ENCODE data around the gene OBSL1.

OBSL1 gene

DNA sequence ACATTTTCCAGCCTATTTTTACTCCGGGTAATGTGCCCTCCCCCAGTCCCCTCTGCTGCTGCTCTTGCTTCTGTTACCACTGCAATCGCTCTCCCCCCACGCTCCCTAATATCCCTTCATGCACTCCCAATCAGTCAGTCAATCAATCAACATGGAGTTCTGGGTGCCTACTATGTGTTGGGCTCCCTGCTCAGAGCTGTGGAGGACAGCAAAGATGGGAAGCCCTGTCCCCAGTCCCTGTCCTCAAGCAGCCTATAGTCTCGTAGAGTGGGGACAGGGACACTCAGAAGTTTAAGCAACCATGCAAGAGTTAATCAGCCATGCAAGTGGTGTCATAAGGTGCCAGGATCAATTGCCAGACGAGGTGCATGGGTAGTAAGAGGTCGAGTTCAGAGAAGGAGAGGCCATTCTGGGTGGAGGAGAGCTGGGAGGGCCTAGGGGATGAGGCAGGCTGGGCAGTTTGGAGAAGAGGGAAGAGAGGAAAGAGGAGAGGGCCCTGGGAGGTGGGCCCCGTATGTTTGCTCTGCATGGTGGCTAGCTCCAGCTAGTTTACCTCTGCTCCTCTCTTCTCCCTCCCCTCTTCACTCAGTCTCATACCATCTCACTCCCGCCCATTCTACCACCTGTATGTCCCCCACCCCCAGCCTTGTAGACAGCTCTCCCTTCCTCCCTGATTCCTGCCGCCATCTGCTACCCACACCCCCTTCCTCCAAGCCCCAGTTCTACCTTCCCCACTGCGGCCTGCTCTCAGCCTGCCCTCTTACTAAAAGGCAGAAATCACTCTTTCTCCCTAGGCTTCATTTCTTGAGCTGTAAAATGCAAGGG lies 53.2 kb downstream of the OBSL1 start:
- DNase-seq (ENCODE audit: low spot score in 2 of 2) (no peak), ATAC-seq (ENCODE audit: low read depth) (no peak)
- Mint-ChIP-seq H3K27ac (no peak overlapping the region), H3K9me3 (no peaks in the 10 kb centered on the region), H3K36me3 (no peaks in the 10 kb centered on the region), H3K4me1 (peaks cover 15% of the 10 kb centered on the region), H3K27me3 (peaks cover 55% of the 10 kb centered on the region), H3K4me3 (no peak overlapping the region)

DNA sequence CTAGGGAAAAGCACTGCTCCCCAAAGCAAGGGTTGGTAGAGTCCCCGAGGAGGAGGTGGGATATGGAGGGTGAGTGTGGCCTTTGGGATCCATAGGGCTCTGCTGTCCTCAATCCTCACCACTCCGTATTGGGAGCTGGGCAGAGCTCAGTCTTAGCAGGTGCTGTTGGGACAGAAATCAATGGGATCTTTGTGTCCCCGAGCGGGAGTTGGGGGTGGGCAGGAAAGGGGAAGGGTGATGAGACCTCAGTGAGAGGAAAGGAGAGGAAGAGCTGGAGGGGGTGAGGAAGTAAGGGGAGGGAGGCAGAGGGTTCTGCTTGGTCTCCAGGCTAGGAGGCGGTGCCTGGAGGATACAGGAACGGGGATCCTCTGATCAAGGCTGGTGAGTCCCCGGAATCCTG lies 54.5 kb downstream of the OBSL1 start:
- Mint-ChIP-seq H3K27me3 (peaks cover 58% of the 10 kb centered on the region), H3K4me3 (no peak overlapping the region), H3K9me3 (no peaks in the 10 kb centered on the region)

DNA sequence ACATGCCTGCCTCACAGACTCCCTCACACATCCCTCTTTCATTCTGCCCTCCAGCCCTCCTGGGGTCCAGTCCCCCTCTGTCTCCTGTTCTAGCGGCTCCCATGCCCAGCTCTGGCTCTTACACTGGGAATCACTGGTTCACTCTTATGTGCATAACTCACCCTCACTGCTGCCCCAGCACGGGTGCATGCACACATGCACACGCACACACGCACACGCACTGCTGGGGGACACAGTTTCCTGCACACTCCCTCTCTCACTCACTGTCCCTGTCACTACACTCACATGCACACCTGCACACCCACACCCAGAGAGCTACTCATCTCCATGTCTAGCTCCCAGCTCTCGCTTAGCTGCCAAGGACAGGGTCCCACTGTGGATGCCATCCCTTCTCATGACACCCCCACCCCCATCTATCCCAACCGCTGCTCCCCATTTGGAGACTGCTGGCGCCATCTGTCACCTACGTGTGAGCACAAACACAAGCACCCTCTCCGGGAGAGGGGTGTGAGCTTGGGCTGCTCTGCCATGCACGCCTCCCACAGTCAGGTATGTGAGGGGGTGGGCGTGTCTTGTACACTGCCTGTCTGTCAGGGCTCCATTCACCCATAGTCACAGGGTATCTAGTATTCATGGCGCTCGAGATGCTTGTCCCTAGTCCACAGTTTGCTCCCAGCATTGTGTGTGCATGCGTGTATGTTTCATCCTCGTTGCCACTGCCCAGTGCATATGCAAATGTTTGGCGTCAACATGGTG lies 55.3 kb downstream of the OBSL1 start:
- Mint-ChIP-seq H3K4me1 (peaks cover 8% of the 10 kb centered on the region), H3K27ac (no peak overlapping the region), H3K27me3 (peaks cover 55% of the 10 kb centered on the region), H3K4me3 (no peak overlapping the region), H3K36me3 (no peaks in the 10 kb centered on the region), H3K9me3 (no peaks in the 10 kb centered on the region)
- DNase-seq (ENCODE audit: low spot score in 2 of 2) (no peak), ATAC-seq (ENCODE audit: low read depth) (no peak)

More for the DNA sequence above, 54.5 kb downstream of the OBSL1 start:
- Mint-ChIP-seq H3K4me1 (peaks cover 12% of the 10 kb centered on the region), H3K27ac (no peak overlapping the region), H3K36me3 (no peaks in the 10 kb centered on the region)
- ATAC-seq (ENCODE audit: low read depth) (no peak), DNase-seq (ENCODE audit: low spot score in 2 of 2) (no peak)

DNA sequence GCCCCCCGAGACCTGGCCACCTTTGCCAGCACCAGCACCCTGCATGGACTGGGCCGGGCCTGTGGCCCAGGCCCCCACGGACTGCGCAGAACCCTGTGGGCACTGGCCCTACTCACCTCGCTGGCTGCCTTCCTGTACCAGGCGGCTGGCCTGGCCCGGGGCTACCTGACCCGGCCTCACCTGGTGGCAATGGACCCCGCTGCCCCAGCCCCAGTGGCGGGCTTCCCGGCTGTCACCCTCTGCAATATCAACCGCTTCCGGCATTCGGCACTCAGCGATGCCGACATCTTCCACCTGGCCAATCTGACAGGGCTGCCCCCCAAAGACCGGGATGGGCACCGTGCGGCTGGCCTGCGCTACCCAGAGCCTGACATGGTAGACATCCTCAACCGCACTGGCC lies 56.5 kb downstream of the OBSL1 start:
- Mint-ChIP-seq H3K4me3 (no peak overlapping the region), H3K9me3 (no peaks in the 10 kb centered on the region), H3K27me3 (peaks cover 59% of the 10 kb centered on the region), H3K4me1 (peaks cover 16% of the 10 kb centered on the region), H3K36me3 (no peaks in the 10 kb centered on the region), H3K27ac (no peak overlapping the region)
- ATAC-seq (ENCODE audit: low read depth) (no peak), DNase-seq (ENCODE audit: low spot score in 2 of 2) (no peak)

DNA sequence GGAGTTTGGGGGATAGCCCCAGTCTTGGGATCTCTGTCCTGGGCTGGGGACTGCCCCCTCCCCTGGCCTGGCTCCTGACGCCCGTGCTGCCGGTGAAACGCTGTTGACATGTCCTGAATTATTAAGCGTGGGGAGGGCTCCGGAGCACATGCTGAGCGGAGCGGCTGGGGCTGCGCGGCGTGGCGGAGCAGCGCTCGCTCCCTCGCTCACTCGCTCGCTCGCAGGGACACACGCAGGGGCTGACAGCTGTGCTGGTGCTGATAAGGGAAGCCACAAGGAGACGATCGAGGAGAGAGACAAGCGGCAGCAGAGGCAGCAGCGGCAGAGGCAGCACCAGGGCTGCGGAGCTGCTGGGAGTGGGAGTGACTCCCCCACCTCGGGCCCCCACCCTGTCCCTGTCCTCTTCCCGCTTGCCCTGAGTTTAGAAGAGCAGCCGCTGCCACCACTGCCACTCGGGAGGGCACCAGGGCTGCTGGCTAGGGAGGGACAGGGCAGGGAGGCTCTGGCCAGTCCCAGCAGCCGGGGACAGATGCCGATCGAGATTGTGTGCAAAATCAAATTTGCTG lies 57.1 kb downstream of the OBSL1 start, which contains the start of gene ASIC4:
TSS of gene ASIC4 (plus strand) at position 287 of the 566 bp plus-strand sequence. CDS start at position 530, 243 bp downstream.
- Mint-ChIP-seq H3K27ac (no peak within 1 kb of the TSS), H3K36me3 (no peaks in the 10 kb centered on the region), H3K4me1 (peaks cover 22% of the 10 kb centered on the region), H3K27me3 (peaks cover 61% of the 10 kb centered on the region), H3K9me3 (no peaks in the 10 kb centered on the region), H3K4me3 (no peak within 1 kb of the TSS)
- DNase-seq (ENCODE audit: low spot score in 2 of 2) (no peak), ATAC-seq (ENCODE audit: low read depth) (peak; percentile 23)

DNA sequence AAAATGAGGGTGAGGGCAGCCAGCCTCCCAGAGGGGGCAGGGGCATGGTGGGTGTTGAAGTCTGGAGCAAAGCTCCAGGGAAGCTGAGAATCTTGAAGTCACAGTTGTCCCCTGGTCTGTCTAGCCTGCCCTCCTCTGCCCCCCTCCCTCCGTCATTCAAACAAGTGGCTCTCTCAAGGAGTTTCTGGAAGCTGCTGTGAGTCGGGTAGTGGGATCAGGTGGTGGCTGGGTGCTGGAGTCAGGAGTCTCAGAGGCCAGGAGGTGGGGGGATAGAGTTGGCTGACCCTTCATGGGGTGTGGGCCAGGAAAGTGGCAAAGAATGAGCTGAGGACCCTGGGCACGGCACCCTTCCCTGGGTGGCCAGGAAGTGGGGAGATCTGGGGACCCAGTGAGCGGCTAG lies 57.6 kb downstream of the OBSL1 start:
- no peak overlapping the region for H3K4me3 Mint-ChIP-seq
- peaks cover 22% of the 10 kb centered on the region for H3K4me1 Mint-ChIP-seq
- DNase-seq (ENCODE audit: low spot score in 2 of 2) (no peak), ATAC-seq (ENCODE audit: low read depth) (no peak)
- no peaks in the 10 kb centered on the region for H3K36me3 Mint-ChIP-seq
- no peak overlapping the region for H3K27ac Mint-ChIP-seq
- H3K27me3 Mint-ChIP-seq, result peaks cover 60% of the 10 kb centered on the region
- H3K9me3 Mint-ChIP-seq, result no peaks in the 10 kb centered on the region

DNA sequence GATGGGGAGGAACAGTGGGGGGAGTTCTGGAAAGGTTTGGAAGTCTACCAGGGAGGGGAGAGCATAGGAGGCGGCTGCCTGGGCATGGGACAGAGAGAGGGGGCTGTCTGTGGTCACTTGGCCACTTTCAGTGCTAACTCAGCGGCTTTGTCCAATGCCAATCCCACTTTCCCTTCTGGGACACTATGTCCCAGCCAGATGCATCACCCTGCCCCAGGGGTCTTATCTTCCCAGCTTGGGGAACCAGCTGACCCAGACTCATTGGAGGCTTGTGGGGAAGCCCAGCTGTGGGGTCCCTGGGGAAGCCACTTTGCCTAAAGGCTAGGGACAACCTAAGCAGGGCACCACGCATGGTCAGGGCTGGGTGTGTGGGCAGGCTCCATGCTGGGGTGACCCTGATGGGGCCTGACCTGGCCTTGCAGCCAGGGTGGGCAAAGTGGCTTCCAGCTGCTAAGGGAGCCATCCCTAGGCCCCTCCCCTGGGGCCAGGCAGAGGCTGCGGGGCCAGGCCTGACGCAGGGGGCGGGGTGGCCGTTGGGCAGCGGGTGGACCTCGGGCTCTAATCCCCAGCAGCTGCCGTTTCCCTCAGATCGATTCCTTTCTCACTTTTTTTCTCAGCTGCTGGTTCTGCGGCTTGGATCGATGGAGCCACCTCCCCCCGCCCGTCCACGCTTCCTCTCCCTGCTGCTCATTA lies 58.7 kb downstream of the OBSL1 start:
- peaks cover 22% of the 10 kb centered on the region for H3K4me1 Mint-ChIP-seq
- H3K27ac Mint-ChIP-seq, result no peak overlapping the region
- H3K36me3 Mint-ChIP-seq, result no peaks in the 10 kb centered on the region
- peaks cover 53% of the 10 kb centered on the region for H3K27me3 Mint-ChIP-seq
- no peak for ATAC-seq (ENCODE audit: low read depth)
- H3K4me3 Mint-ChIP-seq, result no peak overlapping the region
- no peak for DNase-seq (ENCODE audit: low spot score in 2 of 2)
- H3K9me3 Mint-ChIP-seq, result no peaks in the 10 kb centered on the region

DNA sequence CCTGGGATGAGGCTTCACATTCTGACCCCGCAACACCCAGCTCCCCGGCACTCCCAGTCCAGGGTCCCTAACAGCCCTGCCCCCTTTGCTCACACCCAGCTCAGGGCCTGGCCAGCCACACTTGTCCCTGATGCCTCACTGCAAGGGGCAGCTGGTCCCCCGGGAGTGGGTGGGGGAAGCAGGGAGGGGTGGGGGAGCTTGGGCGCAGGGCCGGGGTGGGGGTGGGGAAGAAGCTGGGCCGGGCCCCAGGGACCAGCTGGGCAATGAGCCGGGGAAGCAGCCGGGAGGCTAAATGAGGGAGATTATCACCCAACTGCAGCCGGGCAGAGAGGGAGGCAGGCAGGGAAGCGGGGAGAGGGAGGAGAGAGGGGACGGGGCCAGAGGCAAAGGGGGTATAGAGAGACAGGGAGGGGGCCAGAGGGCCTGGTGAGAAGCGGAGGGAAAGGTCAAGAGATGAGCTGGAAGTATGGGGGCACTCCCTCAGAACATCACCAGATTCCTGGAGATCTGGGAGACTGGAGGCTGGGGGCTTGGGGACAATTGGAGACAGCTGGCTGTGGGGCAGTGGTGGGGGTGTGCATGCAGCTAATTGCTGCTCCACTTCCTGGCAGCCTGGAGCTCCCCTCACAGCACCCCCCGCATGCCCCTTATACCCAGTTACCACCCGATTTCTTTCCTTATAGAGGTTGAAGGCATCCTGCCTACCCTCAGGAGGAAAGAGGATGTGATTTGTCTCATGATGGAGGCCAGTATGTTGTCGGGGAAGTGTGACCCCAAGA lies 59.6 kb downstream of the OBSL1 start:
- H3K4me1 Mint-ChIP-seq, result peaks cover 22% of the 10 kb centered on the region
- H3K27me3 Mint-ChIP-seq, result peaks cover 46% of the 10 kb centered on the region
- H3K9me3 Mint-ChIP-seq, result no peaks in the 10 kb centered on the region
- no peak overlapping the region for H3K27ac Mint-ChIP-seq
- ATAC-seq (ENCODE audit: low read depth) (no peak), DNase-seq (ENCODE audit: low spot score in 2 of 2) (no peak)
- H3K4me3 Mint-ChIP-seq, result no peak overlapping the region
- H3K36me3 Mint-ChIP-seq, result peaks cover 5% of the 10 kb centered on the region

DNA sequence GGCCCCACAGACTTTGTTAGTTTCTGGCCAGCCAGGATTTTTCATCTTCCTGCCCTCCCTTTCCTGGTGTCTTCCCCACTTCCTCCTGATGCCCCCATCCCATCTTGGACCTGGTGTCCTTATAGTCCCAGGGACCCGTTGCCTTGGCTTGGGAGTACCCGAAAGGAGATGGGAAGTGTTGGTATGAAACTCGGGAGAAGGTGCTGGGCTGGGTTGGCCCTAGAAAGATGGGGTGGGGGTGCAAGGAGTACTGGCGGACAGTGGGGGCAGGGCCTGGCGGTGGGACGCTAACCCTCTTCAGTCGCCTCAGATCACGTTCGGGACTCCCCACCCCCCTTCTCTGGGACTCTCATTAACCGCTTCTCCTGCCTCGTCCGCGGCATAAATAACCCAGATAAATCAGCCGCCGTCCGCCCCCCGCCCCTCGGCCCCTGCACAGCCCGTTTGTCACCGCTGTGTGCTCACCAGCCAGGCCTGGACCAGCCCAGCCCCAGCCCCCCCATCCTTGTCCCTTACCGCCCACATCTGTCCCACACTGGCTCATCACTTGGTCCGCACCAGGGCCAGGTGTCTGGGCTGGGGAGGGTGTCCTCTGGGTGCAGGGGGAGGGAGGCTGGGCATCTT lies 60.7 kb downstream of the OBSL1 start:
- no peak for ATAC-seq (ENCODE audit: low read depth)
- Mint-ChIP-seq H3K27me3 (peaks cover 36% of the 10 kb centered on the region), H3K36me3 (peaks cover 11% of the 10 kb centered on the region), H3K4me1 (peaks cover 22% of the 10 kb centered on the region), H3K9me3 (no peaks in the 10 kb centered on the region), H3K27ac (no peak overlapping the region), H3K4me3 (peak overlapping the region; percentile 53)
- no peak for DNase-seq (ENCODE audit: low spot score in 2 of 2)

DNA sequence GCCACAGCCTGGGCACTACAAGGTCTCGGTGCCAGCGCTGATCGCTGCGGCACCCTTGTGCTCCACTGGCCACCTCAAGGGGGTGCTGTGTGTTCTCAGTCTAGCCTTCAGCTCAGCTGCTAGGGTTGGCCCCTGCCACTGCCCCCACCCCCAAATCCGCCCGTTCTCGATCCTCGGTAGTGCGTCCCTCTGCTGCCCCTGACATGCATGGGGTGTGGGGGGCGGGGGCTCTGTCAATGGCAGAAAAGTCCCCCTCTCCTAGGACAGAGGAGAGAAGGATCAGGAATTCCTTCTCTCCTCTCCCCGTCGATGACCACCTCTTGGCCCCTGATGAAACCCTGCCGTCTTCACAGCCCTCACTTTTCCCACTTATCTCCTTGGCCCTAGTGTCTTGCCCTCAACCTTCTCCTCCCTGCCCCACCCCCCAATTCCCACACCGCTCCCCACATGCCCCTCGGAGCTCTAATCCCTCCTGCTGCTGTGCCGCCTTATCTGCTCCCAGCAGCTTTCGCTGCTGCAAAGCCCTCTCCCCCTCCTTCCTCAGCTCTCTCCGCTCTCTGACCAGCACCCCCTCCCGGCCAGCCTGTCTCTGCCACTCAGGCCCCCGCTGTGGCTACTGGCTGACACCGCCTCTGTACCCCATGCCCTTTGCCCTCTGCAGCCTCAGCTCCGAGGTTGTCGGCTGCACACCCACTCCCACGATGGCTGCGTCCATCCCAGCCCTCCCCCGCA lies 61.4 kb downstream of the OBSL1 start:
- ATAC-seq (ENCODE audit: low read depth), result peak; percentile 84
- peak in 1 of 2 donors; percentile 51 for DNase-seq (ENCODE audit: low spot score in 2 of 2)
- Mint-ChIP-seq H3K9me3 (no peaks in the 10 kb centered on the region), H3K4me3 (peak overlapping the region; percentile 53), H3K27me3 (peaks cover 36% of the 10 kb centered on the region), H3K4me1 (peaks cover 22% of the 10 kb centered on the region), H3K27ac (no peak overlapping the region), H3K36me3 (peaks cover 15% of the 10 kb centered on the region)

DNA sequence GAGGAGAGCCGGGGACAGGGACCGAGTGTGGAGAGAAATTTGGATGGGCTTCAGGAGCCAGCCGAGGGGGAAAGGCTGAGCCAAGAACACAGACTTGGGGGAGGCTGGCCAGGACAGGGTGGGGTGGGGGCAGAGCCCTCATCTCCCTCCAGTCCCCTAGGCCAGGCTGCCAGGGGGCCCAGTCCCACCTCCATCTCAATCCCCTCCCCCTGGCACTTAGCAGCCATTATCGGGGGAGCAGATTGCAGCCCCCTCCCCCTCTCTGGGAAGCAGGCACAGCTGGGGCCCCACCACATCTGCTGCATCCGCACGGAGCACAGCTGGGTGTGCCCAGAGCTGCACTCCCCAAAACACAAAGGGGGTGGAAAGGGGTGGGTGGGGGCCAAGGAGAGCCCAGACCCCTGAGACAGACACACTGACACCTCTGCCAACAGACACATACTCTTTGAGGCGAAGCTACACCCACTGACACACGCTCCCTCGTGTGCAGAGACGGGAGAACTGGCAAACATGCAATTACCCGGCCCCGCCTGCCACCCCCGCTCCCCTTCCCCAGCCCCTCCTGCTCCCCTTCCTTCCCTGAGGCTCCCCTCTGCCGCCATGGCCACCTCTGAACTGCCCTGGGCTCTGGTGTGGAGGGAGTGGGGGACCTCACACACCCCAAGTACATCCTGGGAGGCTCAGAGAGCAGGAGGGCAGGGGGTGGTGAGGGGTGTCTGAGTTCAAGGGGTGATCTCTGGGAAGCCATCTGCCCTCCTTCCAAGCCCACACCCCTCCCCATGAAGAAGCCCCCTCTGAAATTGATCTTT lies 62.2 kb downstream of the OBSL1 start:
- peaks cover 22% of the 10 kb centered on the region for H3K36me3 Mint-ChIP-seq
- H3K27ac Mint-ChIP-seq, result no peak overlapping the region
- peak; percentile 24 for ATAC-seq (ENCODE audit: low read depth)
- H3K4me3 Mint-ChIP-seq, result peak overlapping the region; percentile 53
- DNase-seq (ENCODE audit: low spot score in 2 of 2), result no peak
- H3K4me1 Mint-ChIP-seq, result peaks cover 22% of the 10 kb centered on the region
- no peaks in the 10 kb centered on the region for H3K9me3 Mint-ChIP-seq
- peaks cover 35% of the 10 kb centered on the region for H3K27me3 Mint-ChIP-seq

DNA sequence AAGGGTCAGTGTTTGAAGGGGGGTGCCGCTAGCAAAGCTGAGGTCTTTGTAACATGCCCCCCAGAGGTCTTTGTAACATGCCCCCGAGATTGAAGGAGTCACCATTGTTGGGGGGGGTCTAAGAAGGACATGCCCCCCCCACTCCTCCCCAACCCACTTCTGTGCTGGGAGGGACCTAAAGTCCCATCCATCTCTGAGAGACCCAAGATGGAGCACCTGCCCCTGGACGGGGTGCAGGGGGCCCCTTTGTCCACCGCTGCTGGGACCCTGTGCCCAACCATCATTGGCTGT lies 63.0 kb downstream of the OBSL1 start:
- H3K4me3 Mint-ChIP-seq, result no peak overlapping the region
- no peak for ATAC-seq (ENCODE audit: low read depth)
- H3K9me3 Mint-ChIP-seq, result no peaks in the 10 kb centered on the region
- no peak overlapping the region for H3K27ac Mint-ChIP-seq
- H3K4me1 Mint-ChIP-seq, result peaks cover 16% of the 10 kb centered on the region
- DNase-seq (ENCODE audit: low spot score in 2 of 2), result no peak
- H3K36me3 Mint-ChIP-seq, result peaks cover 28% of the 10 kb centered on the region
- peaks cover 28% of the 10 kb centered on the region for H3K27me3 Mint-ChIP-seq

Data from memory B cell (primary cell).